ENCODE data around the gene DCUN1D3. TPM values are rescaled to one million over a fixed set of nuclear protein-coding genes. Genes with fewer than 3 reads are reported as not detected.
"Not testable (repeated sequence)": the region's sequence is repeated elsewhere in the genome, so short reads cannot be mapped to it uniquely, and the experiment has no call there.

The DCUN1D3 gene, protein sequence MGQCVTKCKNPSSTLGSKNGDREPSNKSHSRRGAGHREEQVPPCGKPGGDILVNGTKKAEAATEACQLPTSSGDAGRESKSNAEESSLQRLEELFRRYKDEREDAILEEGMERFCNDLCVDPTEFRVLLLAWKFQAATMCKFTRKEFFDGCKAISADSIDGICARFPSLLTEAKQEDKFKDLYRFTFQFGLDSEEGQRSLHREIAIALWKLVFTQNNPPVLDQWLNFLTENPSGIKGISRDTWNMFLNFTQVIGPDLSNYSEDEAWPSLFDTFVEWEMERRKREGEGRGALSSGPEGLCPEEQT
- total RNA-seq (2014; rRNA removed; shearing (Covaris generic)): 12.5 and 12.6 TPM in 2 replicates

DNA sequence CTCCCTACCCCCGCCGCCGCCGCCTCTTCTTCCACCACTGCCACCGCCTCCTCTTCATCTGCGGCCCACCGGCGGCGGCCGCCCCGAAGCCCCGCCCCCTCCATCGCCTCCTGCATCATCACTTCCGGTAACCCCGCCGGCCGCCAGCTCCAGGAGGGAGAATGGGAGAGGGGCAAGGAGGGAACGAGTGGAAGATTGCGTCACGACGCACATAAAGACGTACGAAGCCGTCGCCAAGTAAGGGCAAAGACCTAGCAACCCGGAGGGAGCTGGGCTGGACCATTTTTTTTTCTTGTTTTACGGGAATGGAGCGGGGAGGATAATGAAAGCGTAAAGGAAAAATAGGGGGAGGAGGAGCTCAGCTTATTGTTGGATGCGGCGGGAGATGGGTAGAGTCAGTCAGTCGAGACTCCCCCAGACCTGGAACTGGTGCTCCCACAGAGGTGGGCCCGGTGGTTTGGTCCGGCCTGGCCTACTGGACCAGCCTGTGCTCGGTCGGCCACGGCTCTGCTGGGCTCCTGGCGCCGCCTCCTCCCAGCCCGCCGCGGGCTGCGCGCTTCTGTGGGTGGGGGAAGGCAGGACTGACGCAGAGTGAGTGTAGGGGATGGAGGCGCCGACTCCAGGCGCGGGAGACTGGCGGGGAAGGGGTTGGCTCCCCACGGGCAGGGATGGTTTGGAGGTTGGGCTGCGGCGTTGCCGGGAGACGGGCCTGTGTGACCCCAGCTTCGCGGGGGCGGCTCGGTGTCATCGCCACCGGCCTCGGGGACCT lies at the start of gene DCUN1D3, which contains the start of gene LYRM1:
TSS of gene DCUN1D3 (minus strand) at position 60 of the 769 bp plus-strand sequence. CDS start 37,820 bp downstream, outside the sequence.
TSS of gene LYRM1 (plus strand) at position 473 of the 769 bp plus-strand sequence. CDS start 14,785 bp downstream, outside the sequence.
- DNase-seq (ENCODE audit: low read depth): peak; percentile 99

DNA sequence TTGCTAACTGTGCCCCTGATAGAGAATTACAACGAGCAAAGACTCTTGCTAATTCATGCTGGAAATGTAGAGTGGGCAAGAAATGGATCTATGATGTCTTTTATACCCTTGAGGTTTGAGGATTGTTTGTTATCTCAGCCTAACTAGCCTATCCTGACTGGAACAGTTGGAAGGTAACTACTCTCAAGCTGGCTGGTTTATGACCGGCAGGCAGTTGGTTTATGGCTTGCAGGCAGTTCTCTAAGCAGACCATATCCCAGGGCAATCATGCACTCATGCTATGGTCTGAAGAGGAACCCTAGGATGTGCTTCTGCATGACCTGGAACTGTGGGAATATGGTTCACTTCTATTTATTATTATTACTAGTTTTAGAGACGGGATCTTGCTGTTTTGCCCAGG lies 49.5 kb upstream of the DCUN1D3 start:
- DNase-seq (ENCODE audit: low read depth): no peak

DNA sequence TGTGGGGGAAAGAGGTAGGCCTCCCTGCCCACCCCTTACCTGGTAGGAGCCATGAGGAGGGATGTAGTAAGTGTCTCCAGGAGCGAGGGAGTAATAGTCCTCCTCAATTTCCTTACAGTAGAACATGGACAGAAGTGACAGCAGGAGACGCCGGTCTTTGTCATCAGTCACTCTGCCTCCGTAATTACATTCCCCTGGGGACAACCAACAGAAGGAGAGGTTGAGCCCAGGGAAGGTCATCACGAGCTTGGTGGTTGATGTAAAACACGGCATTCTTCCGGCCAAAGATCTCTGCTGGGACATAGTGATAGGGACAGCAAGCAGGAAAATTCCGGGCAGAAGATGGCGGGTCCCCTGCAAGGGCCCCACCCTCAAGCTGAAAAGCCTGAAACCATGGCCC lies 48.3 kb upstream of the DCUN1D3 start:
- no peak for DNase-seq (ENCODE audit: low read depth)

DNA sequence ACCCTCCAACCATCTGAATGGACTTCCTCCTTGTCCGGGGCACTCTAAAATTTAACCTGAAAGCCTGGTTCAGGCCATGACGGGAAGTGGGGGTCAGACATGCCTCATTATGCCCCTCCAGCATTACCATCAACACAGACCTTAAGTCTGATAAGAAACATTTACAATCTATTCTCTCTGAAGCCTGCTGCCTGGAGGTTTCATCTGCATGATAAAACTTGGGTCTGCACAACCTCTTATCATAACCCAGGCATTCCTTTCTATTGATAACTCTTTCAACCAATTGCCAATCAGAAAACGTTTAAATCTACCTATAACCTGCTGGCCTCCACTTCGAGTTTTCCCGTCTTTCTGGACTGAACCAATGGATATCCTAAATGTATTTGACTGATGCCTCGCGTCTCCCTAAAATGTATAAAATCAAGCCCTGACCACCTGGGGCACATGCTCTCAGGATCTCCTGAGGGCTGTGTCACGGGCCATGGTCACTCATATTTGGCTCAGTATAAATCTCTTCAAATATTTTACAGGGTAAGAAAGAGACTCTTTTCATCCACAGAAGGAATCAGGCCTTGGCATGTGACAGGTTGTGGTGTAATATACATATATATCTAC lies 46.0 kb upstream of the DCUN1D3 start:
- no peak for DNase-seq (ENCODE audit: low read depth)

DNA sequence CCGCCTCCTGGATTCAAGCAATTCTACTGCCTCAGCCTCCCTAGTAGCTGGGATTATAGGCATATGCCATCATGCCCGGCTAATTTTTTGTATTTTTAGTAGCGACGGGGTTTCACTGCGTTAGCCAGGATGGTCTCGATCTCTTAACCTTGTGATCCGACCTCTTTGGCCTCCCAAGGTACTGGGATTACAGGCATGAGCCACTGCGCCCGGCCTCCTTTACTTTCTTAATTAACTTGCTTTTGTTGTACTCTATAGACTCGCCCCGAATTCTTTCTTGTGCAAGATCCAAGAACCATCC lies 45.4 kb upstream of the DCUN1D3 start:
- DNase-seq (ENCODE audit: low read depth): not testable (repeated sequence)

DNA sequence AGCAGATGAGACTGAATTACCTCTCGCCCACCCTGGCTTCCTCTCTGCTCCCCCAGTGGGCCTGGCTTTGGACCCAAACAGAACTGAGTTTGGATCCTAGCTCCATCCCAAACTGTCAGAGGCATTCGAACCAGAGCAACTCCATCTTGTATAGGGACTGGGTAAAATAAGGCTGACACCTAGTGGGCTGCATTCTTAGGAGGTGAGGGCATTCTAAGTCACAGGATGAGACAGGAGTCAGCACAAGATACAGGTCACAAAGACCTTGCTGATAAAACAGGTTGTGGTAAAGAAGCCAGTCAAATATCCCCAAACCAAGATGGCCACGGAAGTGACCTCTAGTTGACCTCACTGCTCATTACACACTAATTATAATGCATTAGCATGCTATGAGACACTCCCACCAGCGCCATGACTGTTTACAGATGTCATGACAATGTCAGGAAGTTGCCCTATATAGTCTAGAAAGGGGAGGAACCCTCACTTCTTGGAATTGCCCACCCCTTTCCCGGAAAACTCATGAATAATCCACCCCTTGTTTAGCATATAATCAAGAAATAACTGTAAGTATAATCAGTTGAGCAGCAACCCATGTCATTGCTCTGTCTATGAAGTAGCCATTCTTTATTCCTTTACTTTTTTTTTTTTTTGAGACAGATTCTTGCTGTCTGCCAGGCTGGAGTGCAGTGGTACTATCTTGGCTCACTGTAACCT lies 44.9 kb upstream of the DCUN1D3 start:
- DNase-seq (ENCODE audit: low read depth): peak; percentile 82

DNA sequence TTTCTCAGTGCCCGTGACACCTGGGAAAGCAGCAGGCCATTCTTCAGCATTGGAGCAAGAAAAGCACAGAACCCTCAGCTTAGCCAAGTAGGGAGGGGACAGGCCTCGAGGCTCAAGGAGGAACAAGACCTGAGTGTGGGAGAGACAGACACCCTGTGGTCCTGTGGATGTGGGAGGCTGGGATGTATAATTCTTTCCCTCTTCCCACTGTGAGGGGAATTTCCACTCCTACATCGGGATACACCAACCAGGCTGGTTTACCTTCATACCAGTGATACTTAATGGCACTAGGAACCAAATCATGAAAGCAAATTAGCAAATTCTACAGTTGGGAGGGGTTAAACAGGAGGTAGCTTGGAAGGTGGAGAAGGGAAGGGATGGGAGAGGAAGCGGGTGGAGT lies 42.1 kb upstream of the DCUN1D3 start:
- no peak for DNase-seq (ENCODE audit: low read depth)

DNA sequence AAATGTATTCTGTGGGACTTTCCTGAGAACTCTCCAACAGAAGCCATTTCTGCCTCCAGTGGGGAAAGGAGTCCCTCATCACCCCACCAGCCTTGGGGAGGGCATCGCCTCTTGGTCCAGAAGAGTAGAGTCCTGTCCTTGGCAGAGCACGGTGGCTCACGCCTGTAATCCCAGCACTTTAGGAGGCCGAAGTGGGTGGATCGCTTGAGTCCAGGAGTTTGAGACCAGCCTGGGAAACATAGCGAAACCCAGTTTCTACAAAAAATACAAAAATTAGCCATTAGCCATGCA lies 41.4 kb upstream of the DCUN1D3 start:
- DNase-seq (ENCODE audit: low read depth): no peak

DNA sequence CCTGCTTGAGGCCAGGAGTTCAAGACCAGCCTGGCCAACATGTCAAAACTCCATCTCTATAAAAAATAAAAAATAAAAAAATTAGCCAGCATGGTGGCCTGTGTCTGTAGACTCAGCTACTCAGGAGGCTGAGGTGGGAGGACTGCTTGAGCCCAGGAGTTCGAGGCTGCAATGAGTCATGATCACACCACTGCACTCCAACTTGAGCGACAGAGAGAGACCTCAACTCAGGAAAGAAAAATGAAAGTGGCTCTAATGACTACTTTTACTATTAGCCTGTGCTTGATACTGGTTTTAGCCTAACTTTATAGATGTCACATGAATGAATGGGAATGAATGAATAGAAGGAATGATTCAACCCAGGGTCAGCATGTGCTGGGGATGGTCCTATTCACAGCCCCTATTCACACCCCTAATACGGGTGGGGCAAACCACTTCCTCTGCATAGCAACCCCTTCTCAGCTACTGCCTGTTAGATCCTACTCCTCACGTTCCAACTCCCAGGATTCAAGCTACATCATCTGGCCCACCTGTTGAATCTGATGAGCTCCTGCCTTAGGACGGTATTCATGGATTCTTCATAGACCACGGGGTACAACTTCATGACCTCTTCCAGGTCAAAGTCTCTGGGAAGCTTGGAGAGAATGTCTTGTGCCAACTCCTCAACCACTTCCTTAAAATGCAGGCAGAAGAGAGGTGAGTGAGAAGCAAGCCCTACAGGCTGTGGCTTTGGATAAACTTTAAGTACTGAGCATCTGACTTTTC lies 40.9 kb upstream of the DCUN1D3 start:
- DNase-seq (ENCODE audit: low read depth): no peak

DNA sequence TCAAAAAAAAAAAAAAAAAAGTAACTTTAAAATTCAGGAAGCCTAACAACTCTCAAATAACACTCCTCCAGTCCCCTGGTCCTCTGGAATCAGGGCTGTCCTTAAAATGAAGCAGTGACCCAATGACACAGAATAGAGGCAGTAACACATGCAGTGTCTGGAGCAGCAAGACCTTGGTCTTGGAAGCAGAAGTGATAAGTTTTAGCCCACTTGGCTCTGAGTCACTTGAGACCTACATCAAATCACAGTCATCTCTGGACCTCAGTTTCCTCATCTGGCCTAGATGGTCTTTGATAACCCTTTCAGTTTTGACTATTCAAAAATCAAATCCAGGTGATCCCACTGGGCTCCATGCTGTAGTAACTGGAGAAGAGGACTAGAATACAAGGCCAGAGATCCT lies 39.5 kb upstream of the DCUN1D3 start:
- DNase-seq (ENCODE audit: low read depth): no peak

DNA sequence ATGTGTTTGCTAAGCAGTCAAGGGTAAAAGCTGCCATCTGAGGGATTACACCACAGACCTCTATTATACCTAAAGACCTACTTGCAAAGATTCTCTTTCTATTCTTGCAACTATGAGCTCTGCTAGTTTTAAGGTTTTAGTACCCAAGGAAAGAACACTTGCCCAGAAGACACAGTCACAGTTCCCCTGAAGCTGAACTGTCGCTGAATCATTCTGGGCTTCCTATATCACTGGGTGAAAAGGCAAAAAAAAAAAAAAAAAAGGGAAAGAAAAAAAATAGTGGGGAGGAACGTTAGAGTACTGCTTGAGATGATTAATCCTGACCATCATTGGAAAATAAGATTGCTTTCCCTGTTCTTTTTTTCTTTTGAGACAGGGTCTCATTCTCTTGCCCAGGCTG lies 38.3 kb upstream of the DCUN1D3 start:
- peak; percentile 63 for DNase-seq (ENCODE audit: low read depth)

DNA sequence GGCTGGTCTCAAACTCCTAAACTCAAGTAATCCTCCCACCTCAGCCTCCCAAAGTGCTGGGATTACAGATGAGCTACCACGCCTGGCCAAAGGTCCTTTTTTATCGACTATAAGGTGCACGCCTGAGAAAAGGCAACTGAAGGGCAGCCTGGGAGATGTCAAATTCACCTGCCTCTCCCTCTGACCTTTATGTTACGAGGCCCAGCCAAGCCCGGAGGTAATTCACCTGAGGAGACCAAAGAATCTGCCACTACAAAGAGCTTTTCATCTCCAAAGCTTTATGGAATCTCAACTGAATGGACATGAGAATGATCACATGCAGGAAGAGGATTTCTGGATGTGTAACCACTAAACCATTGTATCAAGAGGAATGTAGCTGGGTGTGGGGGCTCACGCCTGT lies 37.6 kb upstream of the DCUN1D3 start:
- DNase-seq (ENCODE audit: low read depth): no peak

DNA sequence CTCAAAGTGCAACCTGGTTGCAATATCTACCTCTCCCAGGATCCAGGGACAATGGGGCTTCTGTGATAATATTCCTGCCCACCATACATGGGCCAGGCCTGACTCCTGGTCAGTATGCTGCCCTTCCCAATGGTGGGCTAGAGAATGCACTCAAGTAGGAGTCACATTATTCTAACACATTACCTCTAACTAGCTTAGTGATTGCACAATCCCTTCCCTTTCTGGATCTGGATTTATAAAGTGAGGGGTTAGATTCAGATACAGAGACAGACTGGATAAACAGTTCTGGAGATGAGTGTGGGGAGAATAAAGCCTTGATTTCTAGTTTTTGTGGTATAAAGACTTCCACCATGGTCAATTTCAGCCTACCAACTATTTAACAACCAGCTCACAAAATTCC lies 33.4 kb upstream of the DCUN1D3 start:
- no peak for DNase-seq (ENCODE audit: low read depth)

DNA sequence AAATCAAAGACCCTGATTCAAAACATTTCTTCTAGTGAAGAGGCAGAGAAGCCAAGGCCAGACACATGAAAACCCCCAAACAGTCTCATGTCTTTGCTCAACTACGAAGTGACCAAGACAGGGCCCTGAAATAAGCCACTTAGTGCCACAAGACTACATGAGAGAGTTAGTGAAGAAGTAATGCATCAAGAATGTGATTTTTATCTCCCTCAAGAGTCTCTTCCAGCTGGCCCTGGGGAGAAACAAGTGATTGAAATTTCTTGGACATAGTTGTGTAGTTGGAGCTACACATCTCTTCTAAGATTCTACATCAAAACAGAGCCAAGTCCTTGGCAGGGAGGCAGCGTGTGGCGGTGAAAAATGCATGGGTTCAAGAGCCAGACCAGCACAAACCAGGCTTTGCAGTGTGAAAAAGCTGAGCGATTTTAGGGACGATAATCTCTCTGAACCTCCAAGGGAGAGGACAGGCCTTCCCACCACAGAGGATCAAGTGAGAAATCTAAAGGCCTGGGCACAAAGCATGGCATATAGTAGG lies 31.0 kb upstream of the DCUN1D3 start:
- DNase-seq (ENCODE audit: low read depth): no peak

DNA sequence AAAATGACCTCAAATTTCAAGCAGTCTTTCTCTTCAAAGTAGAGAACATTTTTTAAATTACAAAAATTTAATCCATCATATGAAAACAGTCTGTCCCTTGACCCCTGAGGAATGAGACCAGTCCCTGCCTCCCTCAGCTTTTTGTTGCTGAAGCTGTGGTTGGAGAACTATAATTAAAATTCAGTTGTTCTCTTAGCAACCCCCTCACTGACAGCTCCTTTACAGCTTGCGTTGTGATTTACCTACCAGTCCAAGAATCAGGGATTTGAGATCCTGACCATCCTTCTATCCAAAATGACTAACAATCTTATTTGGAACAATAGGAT lies 30.2 kb upstream of the DCUN1D3 start:
- no peak for DNase-seq (ENCODE audit: low read depth)

DNA sequence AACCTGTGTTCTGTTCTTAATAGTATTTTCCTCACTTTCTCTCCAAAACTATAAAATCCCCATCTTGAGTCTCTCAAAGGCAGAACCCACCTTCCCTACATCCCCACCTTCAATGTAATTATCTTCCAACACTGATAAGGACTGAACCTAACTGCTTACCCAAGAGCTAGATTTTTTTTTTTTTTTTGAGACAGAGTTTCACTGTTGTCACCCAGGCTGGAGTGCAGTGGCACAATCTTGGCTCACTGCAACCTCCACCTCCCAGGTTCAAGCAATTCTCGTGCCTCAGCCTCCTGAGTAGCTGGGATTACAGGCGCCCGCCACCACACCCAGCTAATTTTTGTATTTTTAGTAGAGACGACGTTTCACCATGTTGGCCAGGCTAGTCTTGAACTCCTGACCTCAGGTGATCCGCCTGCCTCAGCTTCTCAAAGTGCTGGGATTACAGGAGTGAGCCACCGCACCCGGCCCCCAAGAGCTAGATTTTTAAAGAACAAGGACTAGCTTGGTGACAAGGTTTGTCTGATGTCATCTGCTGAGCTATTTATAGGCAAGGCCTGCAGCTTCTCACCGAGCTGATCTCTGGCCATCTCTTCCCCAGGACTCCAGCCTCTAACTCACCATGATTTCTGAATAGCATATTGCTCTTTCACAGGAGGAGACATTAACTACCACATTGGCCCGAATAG lies 29.7 kb upstream of the DCUN1D3 start:
- DNase-seq (ENCODE audit: low read depth): not testable (repeated sequence)

DNA sequence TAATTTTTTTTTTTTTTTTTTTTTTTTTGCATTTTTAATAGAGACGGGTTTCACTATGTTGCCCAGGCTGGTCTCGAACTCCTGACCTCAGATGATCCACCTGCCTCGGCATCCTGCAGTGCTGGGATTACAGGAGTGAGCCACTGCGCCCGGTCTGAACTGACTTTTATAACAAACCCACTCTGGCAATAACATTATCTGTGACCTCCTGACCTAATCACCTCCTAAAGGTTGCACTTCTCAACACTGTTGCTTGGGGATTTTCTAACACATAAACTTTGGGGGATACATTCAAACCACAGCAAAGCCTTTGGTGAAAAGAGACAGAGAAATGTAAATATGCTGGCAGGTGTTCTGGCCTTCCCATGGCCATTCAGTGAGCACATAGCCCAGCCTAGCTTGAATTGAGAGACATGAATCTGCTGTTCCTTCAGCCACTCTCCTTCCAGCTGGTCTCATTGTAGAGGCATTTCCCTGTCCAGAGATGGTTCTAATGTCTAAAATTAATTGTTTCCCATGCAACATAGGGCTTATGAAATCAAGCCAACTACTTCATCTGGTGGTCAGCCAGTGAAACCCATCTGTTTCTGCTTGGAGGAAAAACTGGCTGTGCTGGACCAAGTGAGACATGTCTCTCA lies 28.7 kb upstream of the DCUN1D3 start:
- no peak for DNase-seq (ENCODE audit: low read depth)

DNA sequence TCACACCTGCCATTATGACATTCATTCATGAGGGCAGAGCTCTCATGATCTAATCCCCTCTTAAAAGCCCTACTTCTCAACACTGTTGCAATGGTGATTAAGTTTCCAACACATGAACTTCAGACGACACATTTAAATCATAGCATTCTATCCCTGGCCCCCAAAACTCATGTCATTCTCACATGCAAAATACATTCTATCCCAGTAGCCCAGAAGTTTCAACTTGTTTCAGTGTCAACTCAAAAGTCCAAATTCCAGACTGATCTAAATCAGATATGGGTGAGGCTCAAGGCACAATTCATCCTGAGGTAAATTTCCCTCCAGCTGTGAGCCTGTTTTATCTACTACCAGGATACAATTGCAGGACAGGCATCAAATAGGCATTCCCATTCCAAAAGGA lies 25.6 kb upstream of the DCUN1D3 start:
- DNase-seq (ENCODE audit: low read depth): no peak

DNA sequence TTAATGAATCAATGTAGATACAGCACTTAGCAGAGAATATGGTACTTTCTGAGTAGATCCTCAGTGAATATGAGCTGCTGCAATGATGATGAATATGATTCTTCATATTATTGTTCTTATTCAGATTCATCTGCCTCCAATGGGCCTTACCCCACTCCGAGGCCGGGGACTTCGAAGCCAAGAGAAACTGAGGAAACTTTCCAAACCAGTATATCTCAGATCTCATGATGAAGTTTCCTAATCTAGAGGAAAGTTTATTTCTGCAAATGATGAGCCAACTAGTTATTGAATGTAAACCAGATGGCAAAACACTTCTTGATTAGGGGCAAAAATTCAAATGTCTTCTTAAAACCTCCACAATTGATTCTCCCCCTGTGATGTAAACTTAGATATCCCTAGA lies 23.7 kb upstream of the DCUN1D3 start:
- no peak for DNase-seq (ENCODE audit: low read depth)

DNA sequence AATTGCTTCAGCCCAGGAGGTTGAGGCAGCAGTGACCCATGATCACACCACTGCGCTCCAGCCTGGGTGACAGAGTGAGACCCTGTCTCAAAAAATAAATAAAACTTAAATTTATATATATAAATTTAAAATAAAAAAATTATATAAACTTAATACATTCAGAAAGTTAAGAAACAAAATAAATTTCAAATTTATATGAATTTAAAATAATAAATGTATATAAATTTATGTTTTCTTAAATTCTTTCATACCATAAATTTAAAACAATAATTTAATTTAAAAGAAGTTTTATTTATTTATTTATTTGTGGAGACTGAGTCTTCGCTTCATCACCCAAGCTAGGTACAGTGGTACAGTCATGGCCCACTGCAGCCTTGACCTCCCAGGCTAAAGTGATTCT lies 20.6 kb upstream of the DCUN1D3 start:
- DNase-seq (ENCODE audit: low read depth): no peak

DNA sequence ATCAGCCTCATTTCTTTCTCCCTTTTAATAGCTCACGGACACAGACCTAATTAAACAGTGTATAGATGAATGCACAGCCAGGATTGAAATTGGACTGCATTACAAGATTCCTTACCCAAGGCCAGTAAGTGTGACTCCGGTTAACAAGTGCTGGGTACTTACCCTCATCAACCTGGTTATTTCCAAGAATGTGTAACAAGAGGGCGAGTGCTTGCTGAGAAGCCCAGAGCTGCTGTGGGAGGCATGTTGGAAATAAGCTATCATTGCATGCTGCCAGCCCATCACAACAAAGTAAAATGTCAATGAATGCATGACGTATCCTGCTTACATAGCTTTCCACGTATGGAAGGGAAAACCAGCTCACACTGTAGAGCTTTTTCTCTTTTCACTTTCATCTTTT lies 19.9 kb upstream of the DCUN1D3 start:
- no peak for DNase-seq (ENCODE audit: low read depth)

Data from M059J (cell line).